HEK293 (cell line): ENCODE measurements around the gene SOCS1.

Source experiments
- ZNF274 ChIP-seq, 2 experiments: fragments of 200-500 bp in 1 of 2; fragments of 450-650 bp in 1 of 2; sonication (Bioruptor generic) in 1 of 2; formaldehyde crosslinking in 1 of 2; IDR thresholded peaks; 2 replicates each; pipeline versions ENCODE4 v1.5.1 to v1.6.1; 2014 to 2016; ENCODE audit warnings: borderline replicate concordance in 1 of 2, inconsistent platforms in 1 of 2, low read length in 1 of 2, missing biosample characterization in 1 of 2, missing genetic modification characterization in 1 of 2
- ZNF354C ChIP-seq: fragments of 450-650 bp; formaldehyde crosslinking; IDR thresholded peaks from 2 replicates; pipeline ENCODE4 v1.5.1; 2016; ENCODE audit warnings: missing biosample characterization, missing genetic modification characterization, low read depth, borderline replicate concordance
- ZNF510 ChIP-seq: fragments of 450-650 bp; formaldehyde crosslinking; IDR thresholded peaks from 2 replicates; pipeline ENCODE4 v1.5.1; 2018; ENCODE audit warnings: mild to moderate bottlenecking, missing genetic modification characterization, missing biosample characterization; ENCODE audit not compliant: insufficient replicate concordance
- TF ChIP-seq, protein P1 (sequence below): fragments of 450-650 bp; formaldehyde crosslinking; IDR thresholded peaks from 2 replicates; pipeline ENCODE4 v1.5.1; 2016; ENCODE audit warnings: missing biosample characterization, missing genetic modification characterization

DNA sequence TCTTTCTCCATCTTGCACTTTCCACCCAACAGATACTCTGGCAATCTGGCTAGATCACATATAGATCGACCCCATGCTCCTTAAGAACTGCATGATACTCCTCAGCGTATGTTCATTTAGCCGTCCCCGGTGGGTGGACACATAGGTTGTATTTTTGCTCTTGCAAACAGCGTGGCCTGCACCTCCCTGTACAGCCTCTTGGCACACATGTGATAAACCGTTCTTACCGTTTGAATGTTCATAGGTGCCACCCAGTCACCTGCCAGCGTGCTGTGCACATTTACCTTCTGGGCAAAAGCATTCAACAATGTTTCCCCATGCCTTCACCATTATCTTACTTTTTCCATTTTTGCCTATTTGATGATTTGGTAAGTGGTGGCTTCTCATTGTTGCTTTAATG lies 6.9 kb upstream of the SOCS1 start:
- no peak for TF ChIP-seq ZNF274 (IDR thresholded peaks at IDR 0.05; ENCODE audit: low read length)
- no peak for TF ChIP-seq ZNF274 (tag by site-specific recombination; IDR thresholded peaks at IDR 0.05; ENCODE audit: borderline replicate concordance)
- TF ChIP-seq ZNF354C = no peak
- TF ChIP-seq, protein P1, sequence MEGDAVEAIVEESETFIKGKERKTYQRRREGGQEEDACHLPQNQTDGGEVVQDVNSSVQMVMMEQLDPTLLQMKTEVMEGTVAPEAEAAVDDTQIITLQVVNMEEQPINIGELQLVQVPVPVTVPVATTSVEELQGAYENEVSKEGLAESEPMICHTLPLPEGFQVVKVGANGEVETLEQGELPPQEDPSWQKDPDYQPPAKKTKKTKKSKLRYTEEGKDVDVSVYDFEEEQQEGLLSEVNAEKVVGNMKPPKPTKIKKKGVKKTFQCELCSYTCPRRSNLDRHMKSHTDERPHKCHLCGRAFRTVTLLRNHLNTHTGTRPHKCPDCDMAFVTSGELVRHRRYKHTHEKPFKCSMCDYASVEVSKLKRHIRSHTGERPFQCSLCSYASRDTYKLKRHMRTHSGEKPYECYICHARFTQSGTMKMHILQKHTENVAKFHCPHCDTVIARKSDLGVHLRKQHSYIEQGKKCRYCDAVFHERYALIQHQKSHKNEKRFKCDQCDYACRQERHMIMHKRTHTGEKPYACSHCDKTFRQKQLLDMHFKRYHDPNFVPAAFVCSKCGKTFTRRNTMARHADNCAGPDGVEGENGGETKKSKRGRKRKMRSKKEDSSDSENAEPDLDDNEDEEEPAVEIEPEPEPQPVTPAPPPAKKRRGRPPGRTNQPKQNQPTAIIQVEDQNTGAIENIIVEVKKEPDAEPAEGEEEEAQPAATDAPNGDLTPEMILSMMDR (tag by site-specific recombination) = no peak
- TF ChIP-seq ZNF510 (tag by site-specific recombination) = no peak
